HG03039 (cell line): Measurements from ENCODE around the gene ACSS3.

Source experiments
- ATAC-seq: cut with Tn5 transposase; IDR thresholded peaks from one replicate; pipeline ENCODE4 v1.9.1; 2021; ENCODE audit warnings: mild to moderate bottlenecking, moderate library complexity; ENCODE audit not compliant: unreplicated experiment

ACSS3 gene

GRCh38 chr12:81288651-81289050 is 210.8 kb downstream of the ACSS3 start:
- no peak for ATAC-seq

GRCh38 chr12:81294325-81295190 is 216.7 kb downstream of the ACSS3 start:
- no peak for ATAC-seq

GRCh38 chr12:81295251-81295650 is 217.4 kb downstream of the ACSS3 start:
- ATAC-seq: no peak

GRCh38 chr12:81296556-81297305 is 218.9 kb downstream of the ACSS3 start:
- ATAC-seq: no peak

GRCh38 chr12:81297601-81298000 is 219.7 kb downstream of the ACSS3 start:
- ATAC-seq: no peak

- ATAC-seq: no peak
These were observed 222.6 kb downstream of the ACSS3 start for GRCh38 chr12:81300454-81300853.

GRCh38 chr12:81303935-81304334 is 226.1 kb downstream of the ACSS3 start:
- no peak for ATAC-seq
